Ishikawa (cell line): ENCODE data around the gene AK4.
A peak's percentile ranks its signal among the peaks of the same experiment; 100 is the strongest.

Experiments
- CEBPB ChIP-seq: IDR thresholded peaks from 2 replicates; pipeline ENCODE4 v1.6.1; 2012
- EP300 ChIP-seq: IDR thresholded peaks from 2 replicates; pipeline ENCODE4 v1.6.1; 2012; ENCODE audit warnings: borderline replicate concordance
- FOXM1 ChIP-seq: IDR thresholded peaks from 2 replicates; pipeline ENCODE4 v1.6.1; 2012; ENCODE audit warnings: low read depth, borderline replicate concordance
- RAD21 ChIP-seq: IDR thresholded peaks from 2 replicates; pipeline ENCODE4 v1.6.1; 2012; ENCODE audit warnings: low read depth
- TAF1 ChIP-seq: IDR thresholded peaks from 2 replicates; pipeline ENCODE4 v1.6.1; 2012; ENCODE audit warnings: low read depth, mild to moderate bottlenecking
- TCF12 ChIP-seq: IDR thresholded peaks from 2 replicates; pipeline ENCODE4 v1.6.1; 2012; ENCODE audit warnings: low read depth
- TEAD4 ChIP-seq: IDR thresholded peaks from 2 replicates; pipeline ENCODE4 v1.6.1; 2012
- YY1 ChIP-seq: IDR thresholded peaks from 2 replicates; pipeline ENCODE4 v1.6.1; 2012; ENCODE audit warnings: low read depth
- TF ChIP-seq, protein P1 (sequence below): IDR thresholded peaks from 2 replicates; pipeline ENCODE4 v1.6.1; 2012
- TF ChIP-seq, protein P2 (sequence below): IDR thresholded peaks from 2 replicates; pipeline ENCODE4 v1.6.1; 2012
- TF ChIP-seq, protein P3 (sequence below): IDR thresholded peaks from 2 replicates; pipeline ENCODE4 v1.6.1; 2012; ENCODE audit warnings: low read depth, mild to moderate bottlenecking

DNA sequence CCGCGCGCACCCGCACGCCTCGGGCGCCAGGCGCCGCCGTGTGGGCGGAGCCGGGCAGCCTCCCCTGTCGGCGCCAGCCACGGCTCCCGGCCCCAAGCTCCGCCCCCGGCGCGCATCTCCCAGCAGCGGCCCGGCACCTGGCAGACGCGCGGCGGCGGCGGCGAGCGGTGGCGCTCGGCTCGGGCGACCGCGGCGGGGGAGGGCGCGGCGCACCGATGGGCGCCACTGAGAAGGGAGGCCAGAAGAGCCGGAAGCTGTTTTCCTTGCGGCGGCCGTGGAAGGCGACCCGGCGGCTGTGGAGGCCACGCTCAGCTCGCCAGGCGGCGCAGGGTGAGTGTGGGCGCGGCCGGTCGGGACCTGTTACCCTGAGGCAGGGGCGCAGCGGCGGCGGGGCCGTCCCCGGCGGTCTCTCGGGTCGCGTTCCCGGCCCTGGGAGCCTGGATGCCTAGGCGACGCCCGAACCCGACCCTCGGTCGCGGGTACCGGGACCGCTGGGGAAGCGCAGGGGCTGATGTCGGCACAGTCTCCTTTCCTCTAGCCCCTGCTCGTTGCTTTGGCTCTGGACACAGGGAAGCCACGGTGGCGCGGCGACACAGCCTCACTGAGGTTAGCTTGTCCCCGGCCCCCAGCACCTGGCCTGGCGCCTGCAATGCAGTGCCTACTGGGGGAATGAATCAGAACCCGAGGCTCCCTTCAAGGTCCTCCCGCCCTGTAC lies 106.5 kb downstream of the AK4 start:
- no peak for TF ChIP-seq FOXM1
- no peak for TF ChIP-seq EP300
- no peak for TF ChIP-seq YY1
- no peak for TF ChIP-seq RAD21
- TF ChIP-seq, protein P1, sequence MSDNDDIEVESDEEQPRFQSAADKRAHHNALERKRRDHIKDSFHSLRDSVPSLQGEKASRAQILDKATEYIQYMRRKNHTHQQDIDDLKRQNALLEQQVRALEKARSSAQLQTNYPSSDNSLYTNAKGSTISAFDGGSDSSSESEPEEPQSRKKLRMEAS: peak; percentile 6; the same call in 1 of the 2 replicates
- TF ChIP-seq TAF1: no peak
- TF ChIP-seq, protein P2, sequence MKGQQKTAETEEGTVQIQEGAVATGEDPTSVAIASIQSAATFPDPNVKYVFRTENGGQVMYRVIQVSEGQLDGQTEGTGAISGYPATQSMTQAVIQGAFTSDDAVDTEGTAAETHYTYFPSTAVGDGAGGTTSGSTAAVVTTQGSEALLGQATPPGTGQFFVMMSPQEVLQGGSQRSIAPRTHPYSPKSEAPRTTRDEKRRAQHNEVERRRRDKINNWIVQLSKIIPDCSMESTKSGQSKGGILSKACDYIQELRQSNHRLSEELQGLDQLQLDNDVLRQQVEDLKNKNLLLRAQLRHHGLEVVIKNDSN: no peak
- TF ChIP-seq TEAD4: no peak
- TF ChIP-seq, protein P3, sequence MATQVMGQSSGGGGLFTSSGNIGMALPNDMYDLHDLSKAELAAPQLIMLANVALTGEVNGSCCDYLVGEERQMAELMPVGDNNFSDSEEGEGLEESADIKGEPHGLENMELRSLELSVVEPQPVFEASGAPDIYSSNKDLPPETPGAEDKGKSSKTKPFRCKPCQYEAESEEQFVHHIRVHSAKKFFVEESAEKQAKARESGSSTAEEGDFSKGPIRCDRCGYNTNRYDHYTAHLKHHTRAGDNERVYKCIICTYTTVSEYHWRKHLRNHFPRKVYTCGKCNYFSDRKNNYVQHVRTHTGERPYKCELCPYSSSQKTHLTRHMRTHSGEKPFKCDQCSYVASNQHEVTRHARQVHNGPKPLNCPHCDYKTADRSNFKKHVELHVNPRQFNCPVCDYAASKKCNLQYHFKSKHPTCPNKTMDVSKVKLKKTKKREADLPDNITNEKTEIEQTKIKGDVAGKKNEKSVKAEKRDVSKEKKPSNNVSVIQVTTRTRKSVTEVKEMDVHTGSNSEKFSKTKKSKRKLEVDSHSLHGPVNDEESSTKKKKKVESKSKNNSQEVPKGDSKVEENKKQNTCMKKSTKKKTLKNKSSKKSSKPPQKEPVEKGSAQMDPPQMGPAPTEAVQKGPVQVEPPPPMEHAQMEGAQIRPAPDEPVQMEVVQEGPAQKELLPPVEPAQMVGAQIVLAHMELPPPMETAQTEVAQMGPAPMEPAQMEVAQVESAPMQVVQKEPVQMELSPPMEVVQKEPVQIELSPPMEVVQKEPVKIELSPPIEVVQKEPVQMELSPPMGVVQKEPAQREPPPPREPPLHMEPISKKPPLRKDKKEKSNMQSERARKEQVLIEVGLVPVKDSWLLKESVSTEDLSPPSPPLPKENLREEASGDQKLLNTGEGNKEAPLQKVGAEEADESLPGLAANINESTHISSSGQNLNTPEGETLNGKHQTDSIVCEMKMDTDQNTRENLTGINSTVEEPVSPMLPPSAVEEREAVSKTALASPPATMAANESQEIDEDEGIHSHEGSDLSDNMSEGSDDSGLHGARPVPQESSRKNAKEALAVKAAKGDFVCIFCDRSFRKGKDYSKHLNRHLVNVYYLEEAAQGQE: no peak
- no peak for TF ChIP-seq TCF12
- no peak for TF ChIP-seq CEBPB
